Measurements from ENCODE around the gene TBC1D32.
"Not testable (repeated sequence)": the region's sequence is repeated elsewhere in the genome, so short reads cannot be mapped to it uniquely, and the experiment has no call there.

Gene TBC1D32

DNA sequence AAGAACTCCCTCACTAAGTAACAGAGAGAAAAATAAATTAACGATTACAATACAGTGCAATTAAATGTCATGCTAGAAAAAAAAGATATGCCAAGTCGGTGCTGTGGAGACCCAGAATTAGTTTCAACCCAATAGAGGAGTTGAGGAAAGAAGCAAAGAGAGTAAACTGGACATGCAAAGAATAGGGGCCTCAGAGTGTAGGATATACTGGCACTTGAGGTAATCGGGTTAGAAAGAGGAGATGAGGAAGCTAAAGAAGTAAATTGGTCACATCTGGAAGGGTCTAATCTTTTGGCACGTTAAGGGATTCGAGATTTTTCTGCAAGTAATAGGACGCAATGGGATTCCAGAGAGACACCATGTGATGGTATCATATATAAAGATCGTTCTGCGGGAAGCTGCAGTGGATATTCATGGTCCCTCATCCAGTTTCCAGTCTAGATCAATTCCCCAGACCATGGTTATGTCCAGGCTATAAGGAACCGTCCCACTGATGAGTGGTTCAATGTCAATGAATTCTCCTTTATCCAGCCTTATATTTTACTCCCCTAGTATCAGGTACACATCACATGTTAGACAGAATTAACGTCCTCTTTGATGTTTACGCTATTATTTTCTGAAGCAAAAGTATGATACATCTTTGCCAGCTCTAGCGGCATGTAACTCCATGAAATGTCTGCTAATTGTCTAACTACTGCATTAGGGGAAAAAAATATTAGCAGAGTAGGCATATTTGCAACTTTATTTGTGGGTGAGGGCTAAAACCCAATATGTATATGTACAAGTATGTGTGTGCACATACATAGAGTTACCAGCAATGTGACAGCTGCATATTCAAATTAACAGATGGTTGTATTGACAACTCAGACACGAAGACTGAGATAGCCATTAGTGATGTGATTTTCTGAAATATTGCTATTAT lies 1.1 kb upstream of the TBC1D32 start:
- TF ChIP-seq CTCF (IDR thresholded peaks at IDR 0.05), result no peak
- Mint-ChIP-seq H3K4me1 (peaks cover 42% of the 10 kb centered on the region), H3K9me3 (no peaks in the 10 kb centered on the region), H3K27ac (no peak overlapping the region), H3K27me3 (ENCODE audit: low read depth, poor library complexity) (no peaks in the 10 kb centered on the region), H3K4me3 (peak overlapping the region; percentile 95), H3K36me3 (ENCODE audit: low read depth) (no peaks in the 10 kb centered on the region)
- DNase-seq, result no peak

DNA sequence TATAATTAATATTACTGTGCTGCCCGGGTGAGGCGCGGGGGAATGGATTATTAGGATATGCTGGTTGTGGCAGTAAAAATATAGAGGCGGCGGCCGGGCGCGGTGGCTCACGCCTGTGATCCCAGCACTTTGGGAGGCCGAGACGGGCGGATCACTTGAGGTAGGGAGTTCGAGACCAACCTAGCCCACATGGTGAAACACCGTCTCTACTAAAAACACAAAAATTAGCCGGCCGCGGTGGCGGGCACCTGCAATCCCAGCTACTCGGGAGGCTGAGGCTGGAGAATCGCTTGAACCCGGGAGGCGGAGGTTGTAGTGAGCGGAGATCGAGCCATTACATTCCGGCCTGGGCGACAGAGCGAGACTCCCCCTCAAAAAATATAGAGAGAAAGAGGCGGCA lies 586 bp downstream of the TBC1D32 start:
- DNase-seq; H3K27me3 Mint-ChIP-seq (ENCODE audit: low read depth, poor library complexity); H3K27ac Mint-ChIP-seq; H3K36me3 Mint-ChIP-seq (ENCODE audit: low read depth); H3K9me3 Mint-ChIP-seq: not testable (repeated sequence)
- Mint-ChIP-seq H3K4me1 (peaks cover 36% of the 10 kb centered on the region), H3K4me3 (peak overlapping the region; percentile 95)

- peak overlapping the region; percentile 95 for H3K4me3 Mint-ChIP-seq
- TF ChIP-seq CTCF (IDR thresholded peaks at IDR 0.05), result no peak
- peaks cover 36% of the 10 kb centered on the region for H3K4me1 Mint-ChIP-seq
- no peaks in the 10 kb centered on the region for H3K27me3 Mint-ChIP-seq (ENCODE audit: low read depth, poor library complexity)
- DNase-seq, result no peak
- H3K36me3 Mint-ChIP-seq (ENCODE audit: low read depth), result no peaks in the 10 kb centered on the region
- no peaks in the 10 kb centered on the region for H3K9me3 Mint-ChIP-seq
- H3K27ac Mint-ChIP-seq, result no peak overlapping the region
These were observed 1.1 kb downstream of the TBC1D32 start for GRCh38 chr6:121333196-121333595.

DNA sequence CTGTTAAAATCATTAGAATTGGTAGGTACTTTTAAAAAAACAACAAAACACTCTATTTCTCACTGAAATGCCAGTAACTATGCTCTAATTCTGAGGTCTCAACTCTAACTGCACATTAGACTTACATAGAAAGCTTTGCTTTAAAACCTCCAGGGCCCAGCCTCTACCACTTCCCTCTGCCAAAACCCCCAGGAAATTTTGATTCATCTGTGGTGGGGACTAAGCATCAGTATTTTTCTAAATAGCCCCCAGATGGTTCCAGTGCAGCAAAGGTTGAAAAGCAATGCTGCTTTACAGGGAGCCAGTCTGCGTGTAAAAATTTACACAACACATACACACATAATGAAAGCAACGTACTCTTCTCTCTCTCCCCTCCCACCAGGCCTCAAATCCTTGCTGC lies 3.8 kb downstream of the TBC1D32 start:
- Mint-ChIP-seq H3K27me3 (ENCODE audit: low read depth, poor library complexity) (no peaks in the 10 kb centered on the region), H3K4me1 (peaks cover 36% of the 10 kb centered on the region), H3K27ac (peak overlapping the region; percentile 80), H3K4me3 (no peak overlapping the region), H3K36me3 (ENCODE audit: low read depth) (no peaks in the 10 kb centered on the region), H3K9me3 (no peaks in the 10 kb centered on the region)
- no peak for DNase-seq
- TF ChIP-seq CTCF (IDR thresholded peaks at IDR 0.05), result no peak

DNA sequence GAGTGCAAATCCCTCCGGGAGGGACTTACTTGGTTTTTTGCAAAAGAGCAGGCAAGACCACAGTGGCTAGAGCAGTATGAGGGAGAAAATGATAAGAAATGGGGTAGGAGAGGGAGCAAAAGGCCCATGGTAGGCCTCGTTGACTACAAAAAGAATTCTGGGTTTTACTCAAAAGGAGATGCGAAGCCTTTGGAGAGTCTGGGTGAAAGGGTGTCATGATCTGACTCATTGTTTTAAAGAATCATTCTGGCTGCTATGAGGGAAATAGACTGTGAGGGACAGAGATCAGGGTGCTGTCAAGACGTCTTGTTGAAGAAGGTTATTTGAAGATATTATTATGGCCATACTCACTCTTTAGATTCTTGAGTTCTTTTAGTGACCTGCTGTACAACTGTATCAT lies 13.0 kb downstream of the TBC1D32 start:
- Mint-ChIP-seq H3K4me3 (no peak overlapping the region), H3K9me3 (no peaks in the 10 kb centered on the region), H3K36me3 (ENCODE audit: low read depth) (peaks cover 7% of the 10 kb centered on the region), H3K4me1 (no peaks in the 10 kb centered on the region), H3K27me3 (ENCODE audit: low read depth, poor library complexity) (peaks cover 2% of the 10 kb centered on the region), H3K27ac (peak overlapping the region; percentile 13)
- no peak for DNase-seq
- no peak for TF ChIP-seq CTCF (IDR thresholded peaks at IDR 0.05)

- peaks cover 2% of the 10 kb centered on the region for H3K27me3 Mint-ChIP-seq (ENCODE audit: low read depth, poor library complexity)
These were observed 14.7 kb downstream of the TBC1D32 start for GRCh38 chr6:121319603-121320002.

More at GRCh38 chr6:121319603-121320002, 14.7 kb downstream of the TBC1D32 start:
- no peaks in the 10 kb centered on the region for H3K9me3 Mint-ChIP-seq
- no peak for TF ChIP-seq CTCF (IDR thresholded peaks at IDR 0.05)
- H3K4me1 Mint-ChIP-seq, result no peaks in the 10 kb centered on the region
- H3K36me3 Mint-ChIP-seq (ENCODE audit: low read depth), result peaks cover 7% of the 10 kb centered on the region
- no peak overlapping the region for H3K27ac Mint-ChIP-seq
- no peak for DNase-seq
- no peak overlapping the region for H3K4me3 Mint-ChIP-seq

Data from nephron progenitor cell (in vitro differentiated cells).